AG10803 (cell line): ENCODE data around the gene RNF180.
"Not testable (repeated sequence)": the region's sequence is repeated elsewhere in the genome, so short reads cannot be mapped to it uniquely, and the experiment has no call there.

ENCODE experiments used
- DNase-seq: peaks from one replicate; pipeline ENCODE4 v3.0.0; 2010; ENCODE audit warnings: low read depth
- H3K4me3 ChIP-seq: 2 replicates; pipeline ENCODE4 v1.5.1; 2011; ENCODE audit warnings: mild to moderate bottlenecking, low read length, control low read depth
- TF ChIP-seq, protein P1 (sequence below): conservative IDR thresholded peaks from 2 replicates; pipeline ENCODE4 v1.5.1; 2011; ENCODE audit warnings: mild to moderate bottlenecking, low read length, control low read depth, inconsistent platforms

RNF180 gene

DNA sequence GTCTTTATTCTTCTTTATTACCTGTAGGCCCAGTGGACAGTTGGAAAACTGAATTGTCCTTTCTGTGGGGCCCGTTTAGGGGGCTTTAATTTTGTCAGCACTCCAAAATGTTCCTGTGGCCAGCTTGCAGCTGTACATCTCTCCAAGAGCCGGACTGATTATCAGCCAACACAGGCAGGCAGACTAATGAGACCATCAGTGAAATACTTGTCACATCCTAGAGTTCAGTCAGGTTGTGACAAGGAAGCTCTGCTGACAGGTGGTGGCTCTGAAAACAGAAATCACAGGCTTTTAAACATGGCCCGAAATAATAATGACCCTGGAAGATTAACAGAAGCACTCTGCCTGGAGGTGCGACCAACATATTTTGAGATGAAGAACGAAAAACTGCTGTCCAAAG, 47.9 kb downstream of the RNF180 start:
- DNase-seq = no peak
- TF ChIP-seq, protein P1, sequence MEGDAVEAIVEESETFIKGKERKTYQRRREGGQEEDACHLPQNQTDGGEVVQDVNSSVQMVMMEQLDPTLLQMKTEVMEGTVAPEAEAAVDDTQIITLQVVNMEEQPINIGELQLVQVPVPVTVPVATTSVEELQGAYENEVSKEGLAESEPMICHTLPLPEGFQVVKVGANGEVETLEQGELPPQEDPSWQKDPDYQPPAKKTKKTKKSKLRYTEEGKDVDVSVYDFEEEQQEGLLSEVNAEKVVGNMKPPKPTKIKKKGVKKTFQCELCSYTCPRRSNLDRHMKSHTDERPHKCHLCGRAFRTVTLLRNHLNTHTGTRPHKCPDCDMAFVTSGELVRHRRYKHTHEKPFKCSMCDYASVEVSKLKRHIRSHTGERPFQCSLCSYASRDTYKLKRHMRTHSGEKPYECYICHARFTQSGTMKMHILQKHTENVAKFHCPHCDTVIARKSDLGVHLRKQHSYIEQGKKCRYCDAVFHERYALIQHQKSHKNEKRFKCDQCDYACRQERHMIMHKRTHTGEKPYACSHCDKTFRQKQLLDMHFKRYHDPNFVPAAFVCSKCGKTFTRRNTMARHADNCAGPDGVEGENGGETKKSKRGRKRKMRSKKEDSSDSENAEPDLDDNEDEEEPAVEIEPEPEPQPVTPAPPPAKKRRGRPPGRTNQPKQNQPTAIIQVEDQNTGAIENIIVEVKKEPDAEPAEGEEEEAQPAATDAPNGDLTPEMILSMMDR = no peak
- no peak overlapping the region for H3K4me3 ChIP-seq

DNA sequence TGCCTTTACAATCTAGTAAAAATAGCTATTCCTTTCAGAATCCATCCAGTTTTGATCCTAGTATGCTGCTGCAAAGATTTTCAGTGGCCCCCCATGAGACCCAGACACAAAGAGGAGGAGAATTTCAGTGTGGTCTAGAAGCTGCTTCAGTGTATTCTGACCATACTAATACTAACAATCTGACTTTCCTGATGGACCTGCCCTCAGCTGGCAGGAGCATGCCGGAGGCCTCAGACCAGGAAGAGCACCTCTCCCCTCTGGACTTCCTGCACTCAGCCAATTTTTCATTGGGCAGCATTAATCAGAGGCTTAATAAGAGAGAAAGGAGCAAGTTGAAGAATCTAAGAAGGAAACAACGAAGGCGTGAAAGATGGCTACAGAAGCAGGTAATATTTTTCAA, 48.5 kb downstream of the RNF180 start:
- TF ChIP-seq, protein P1 = no peak
- H3K4me3 ChIP-seq = no peak overlapping the region
- no peak for DNase-seq

DNA sequence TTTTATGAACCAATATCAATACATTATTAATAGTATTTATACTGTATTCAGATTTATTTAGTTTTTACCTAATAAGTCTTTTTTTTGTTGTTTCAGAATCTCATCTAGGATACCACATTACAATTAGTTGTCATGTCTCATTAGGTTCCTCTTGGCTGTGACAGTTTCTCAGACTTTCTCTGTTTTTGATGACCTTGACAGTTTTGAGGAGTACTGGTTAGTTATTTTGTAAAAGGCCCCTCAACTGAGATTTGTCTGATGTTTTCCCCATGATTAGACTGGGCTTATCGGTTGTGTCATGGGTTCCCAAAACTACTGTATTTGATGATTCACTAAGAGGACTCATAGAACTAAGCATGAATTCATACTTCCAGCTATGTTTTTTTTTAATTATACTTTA, 56.3 kb downstream of the RNF180 start:
- DNase-seq = no peak
- H3K4me3 ChIP-seq = no peak overlapping the region
- TF ChIP-seq, protein P1 = no peak

- H3K4me3 ChIP-seq, DNase-seq: not testable (repeated sequence)
These were observed 59.8 kb downstream of the RNF180 start for GRCh38 chr5:64225286-64225981.

GRCh38 chr5:64227131-64227537, 61.5 kb downstream of the RNF180 start:
- not testable (repeated sequence) for DNase-seq, H3K4me3 ChIP-seq

GRCh38 chr5:64229163-64229774, 63.6 kb downstream of the RNF180 start:
- no peak overlapping the region for H3K4me3 ChIP-seq
- DNase-seq = peak; percentile 31
- TF ChIP-seq, protein P1 = peak; percentile 73

GRCh38 chr5:64260756-64261155, 95.1 kb downstream of the RNF180 start:
- H3K4me3 ChIP-seq = no peak overlapping the region
- TF ChIP-seq, protein P1 = no peak
- no peak for DNase-seq

DNA sequence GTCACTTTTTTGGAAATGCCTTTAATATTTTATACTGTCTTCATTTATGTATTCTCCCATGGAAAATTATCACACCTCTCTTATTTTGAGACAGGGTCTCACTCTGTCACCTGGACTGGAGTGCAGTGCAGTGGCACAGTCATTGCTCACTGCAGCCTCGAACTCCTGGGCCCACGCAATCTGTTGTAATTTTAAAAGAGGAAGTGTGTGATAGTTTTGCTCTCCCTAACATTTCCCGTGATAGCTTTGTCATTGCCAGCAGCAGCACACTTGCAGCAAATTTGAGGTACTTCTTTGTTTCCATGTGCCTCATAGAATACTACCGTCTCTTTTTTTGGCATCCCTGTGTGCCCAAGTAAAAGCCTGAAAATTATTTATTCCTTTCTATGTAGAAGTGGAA, 103.5 kb downstream of the RNF180 start:
- H3K4me3 ChIP-seq = no peak overlapping the region
- TF ChIP-seq, protein P1 = no peak
- DNase-seq = no peak
